GM19452 (cell line): Measurements from ENCODE around the gene WHRN.

Source experiments
- ATAC-seq: cut with Tn5 transposase; IDR thresholded peaks from one replicate; pipeline ENCODE4 v1.9.1; 2021; ENCODE audit not compliant: unreplicated experiment

Gene WHRN

GRCh38 chr9:114385397-114386181 is 119.7 kb downstream of the WHRN start:
- peak; percentile 82 for ATAC-seq

- ATAC-seq, result no peak
These were observed 120.4 kb downstream of the WHRN start for GRCh38 chr9:114384836-114385396.

- no peak for ATAC-seq
These were observed 120.9 kb downstream of the WHRN start for GRCh38 chr9:114384341-114384740.

GRCh38 chr9:114383521-114384231 is 121.6 kb downstream of the WHRN start:
- ATAC-seq, result no peak

- ATAC-seq, result peak; percentile 16
These were observed 122.4 kb downstream of the WHRN start for GRCh38 chr9:114382699-114383520.

GRCh38 chr9:114378883-114379282 is 126.4 kb downstream of the WHRN start:
- ATAC-seq, result no peak

- ATAC-seq, result no peak
These were observed 127.3 kb downstream of the WHRN start for GRCh38 chr9:114378016-114378415.

- ATAC-seq, result no peak
These were observed 128.5 kb downstream of the WHRN start for GRCh38 chr9:114376586-114377445.

GRCh38 chr9:114375386-114376175 is 129.7 kb downstream of the WHRN start:
- no peak for ATAC-seq

GRCh38 chr9:114374936-114375335 is 130.3 kb downstream of the WHRN start:
- ATAC-seq, result no peak

GRCh38 chr9:114373960-114374730 is 131.1 kb downstream of the WHRN start:
- ATAC-seq, result no peak

- ATAC-seq, result peak; percentile 94
These were observed 132.3 kb downstream of the WHRN start for GRCh38 chr9:114372921-114373448.

GRCh38 chr9:114371973-114372917 is 133.0 kb downstream of the WHRN start:
- ATAC-seq, result no peak

GRCh38 chr9:114371343-114371944 is 133.8 kb downstream of the WHRN start:
- ATAC-seq, result no peak

GRCh38 chr9:114370968-114371320 is 134.3 kb downstream of the WHRN start:
- ATAC-seq, result no peak

- ATAC-seq, result no peak
These were observed 134.9 kb downstream of the WHRN start for GRCh38 chr9:114370251-114370967.
